SK-N-SH (cell line): ENCODE results near the gene RPF1.

Experiments used
- MXI1 ChIP-seq: IDR thresholded peaks from 2 replicates; pipeline ENCODE4 v1.6.1; 2012; ENCODE audit warnings: mild to moderate bottlenecking, low read depth, low read length, improper control_type of control experiment
- POLR2AphosphoS5 ChIP-seq: IDR thresholded peaks from 2 replicates; pipeline ENCODE4 v1.6.1; 2012; ENCODE audit warnings: low read depth, low read length
- SMC3 ChIP-seq: IDR thresholded peaks from 2 replicates; pipeline ENCODE4 v1.6.1; 2012; ENCODE audit warnings: low read depth, low read length, improper control_type of control experiment
- TF ChIP-seq, protein P1 (sequence below): fragments of 150-350 bp; IDR thresholded peaks from 2 replicates; pipeline ENCODE4 v1.6.1; 2016; ENCODE audit warnings: mild to moderate bottlenecking, low read depth, low read length
- TF ChIP-seq, protein P2 (sequence below): IDR thresholded peaks from 2 replicates; pipeline ENCODE4 v1.6.1; 2012; ENCODE audit warnings: mild to moderate bottlenecking, low read depth, low read length, moderate library complexity
- TF ChIP-seq, protein P3 (sequence below): fragments of 200-600 bp; sonication (generic); IDR thresholded peaks from 2 replicates; pipeline ENCODE4 v1.6.1; 2017; ENCODE audit warnings: antibody characterized with exemption, mild to moderate bottlenecking, moderate library complexity

DNA sequence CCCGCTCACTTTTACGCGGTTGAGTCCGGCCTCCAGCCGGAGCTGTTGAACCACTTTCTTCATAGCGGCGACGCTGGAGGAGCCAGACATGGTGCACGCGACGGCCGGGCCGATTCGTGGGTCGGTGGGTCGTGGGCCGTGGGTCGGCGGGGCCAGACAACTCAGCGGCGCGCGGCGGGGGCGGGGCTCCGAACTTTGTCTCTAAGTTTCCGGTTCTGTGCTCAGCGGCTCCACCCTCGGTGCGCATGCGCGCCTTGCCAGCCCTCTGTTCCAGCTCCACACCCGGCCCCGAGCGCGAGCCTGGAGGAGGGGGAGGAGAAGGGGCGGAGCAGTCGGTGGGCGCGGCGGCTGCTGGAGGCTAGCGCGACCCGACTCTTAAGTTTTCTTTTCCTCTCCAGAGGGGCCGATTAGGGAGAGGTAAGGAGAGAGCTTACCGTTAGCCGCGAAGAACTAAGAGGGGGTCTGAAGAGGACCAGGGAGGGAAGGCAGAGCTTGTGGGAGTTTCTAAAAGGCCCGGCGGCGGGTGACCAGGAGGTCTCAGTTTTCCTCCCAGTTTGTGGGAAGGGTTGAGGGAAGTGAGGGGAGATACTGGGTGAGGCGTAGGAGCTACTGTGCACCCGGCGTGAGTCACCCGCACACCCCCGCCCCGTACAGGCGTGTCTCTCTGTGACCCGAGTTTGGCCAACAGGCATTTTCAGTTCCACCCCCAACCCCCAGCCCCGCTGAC is 27.1 kb downstream of the RPF1 start, which contains the start of the genes GNG5 and SPATA1:
- TF ChIP-seq, protein P1, sequence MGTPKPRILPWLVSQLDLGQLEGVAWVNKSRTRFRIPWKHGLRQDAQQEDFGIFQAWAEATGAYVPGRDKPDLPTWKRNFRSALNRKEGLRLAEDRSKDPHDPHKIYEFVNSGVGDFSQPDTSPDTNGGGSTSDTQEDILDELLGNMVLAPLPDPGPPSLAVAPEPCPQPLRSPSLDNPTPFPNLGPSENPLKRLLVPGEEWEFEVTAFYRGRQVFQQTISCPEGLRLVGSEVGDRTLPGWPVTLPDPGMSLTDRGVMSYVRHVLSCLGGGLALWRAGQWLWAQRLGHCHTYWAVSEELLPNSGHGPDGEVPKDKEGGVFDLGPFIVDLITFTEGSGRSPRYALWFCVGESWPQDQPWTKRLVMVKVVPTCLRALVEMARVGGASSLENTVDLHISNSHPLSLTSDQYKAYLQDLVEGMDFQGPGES, result no peak
- TF ChIP-seq, protein P2, sequence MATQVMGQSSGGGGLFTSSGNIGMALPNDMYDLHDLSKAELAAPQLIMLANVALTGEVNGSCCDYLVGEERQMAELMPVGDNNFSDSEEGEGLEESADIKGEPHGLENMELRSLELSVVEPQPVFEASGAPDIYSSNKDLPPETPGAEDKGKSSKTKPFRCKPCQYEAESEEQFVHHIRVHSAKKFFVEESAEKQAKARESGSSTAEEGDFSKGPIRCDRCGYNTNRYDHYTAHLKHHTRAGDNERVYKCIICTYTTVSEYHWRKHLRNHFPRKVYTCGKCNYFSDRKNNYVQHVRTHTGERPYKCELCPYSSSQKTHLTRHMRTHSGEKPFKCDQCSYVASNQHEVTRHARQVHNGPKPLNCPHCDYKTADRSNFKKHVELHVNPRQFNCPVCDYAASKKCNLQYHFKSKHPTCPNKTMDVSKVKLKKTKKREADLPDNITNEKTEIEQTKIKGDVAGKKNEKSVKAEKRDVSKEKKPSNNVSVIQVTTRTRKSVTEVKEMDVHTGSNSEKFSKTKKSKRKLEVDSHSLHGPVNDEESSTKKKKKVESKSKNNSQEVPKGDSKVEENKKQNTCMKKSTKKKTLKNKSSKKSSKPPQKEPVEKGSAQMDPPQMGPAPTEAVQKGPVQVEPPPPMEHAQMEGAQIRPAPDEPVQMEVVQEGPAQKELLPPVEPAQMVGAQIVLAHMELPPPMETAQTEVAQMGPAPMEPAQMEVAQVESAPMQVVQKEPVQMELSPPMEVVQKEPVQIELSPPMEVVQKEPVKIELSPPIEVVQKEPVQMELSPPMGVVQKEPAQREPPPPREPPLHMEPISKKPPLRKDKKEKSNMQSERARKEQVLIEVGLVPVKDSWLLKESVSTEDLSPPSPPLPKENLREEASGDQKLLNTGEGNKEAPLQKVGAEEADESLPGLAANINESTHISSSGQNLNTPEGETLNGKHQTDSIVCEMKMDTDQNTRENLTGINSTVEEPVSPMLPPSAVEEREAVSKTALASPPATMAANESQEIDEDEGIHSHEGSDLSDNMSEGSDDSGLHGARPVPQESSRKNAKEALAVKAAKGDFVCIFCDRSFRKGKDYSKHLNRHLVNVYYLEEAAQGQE, result no peak
- no peak; the same call in 1 of the 2 replicates for TF ChIP-seq SMC3
- TF ChIP-seq, protein P3, sequence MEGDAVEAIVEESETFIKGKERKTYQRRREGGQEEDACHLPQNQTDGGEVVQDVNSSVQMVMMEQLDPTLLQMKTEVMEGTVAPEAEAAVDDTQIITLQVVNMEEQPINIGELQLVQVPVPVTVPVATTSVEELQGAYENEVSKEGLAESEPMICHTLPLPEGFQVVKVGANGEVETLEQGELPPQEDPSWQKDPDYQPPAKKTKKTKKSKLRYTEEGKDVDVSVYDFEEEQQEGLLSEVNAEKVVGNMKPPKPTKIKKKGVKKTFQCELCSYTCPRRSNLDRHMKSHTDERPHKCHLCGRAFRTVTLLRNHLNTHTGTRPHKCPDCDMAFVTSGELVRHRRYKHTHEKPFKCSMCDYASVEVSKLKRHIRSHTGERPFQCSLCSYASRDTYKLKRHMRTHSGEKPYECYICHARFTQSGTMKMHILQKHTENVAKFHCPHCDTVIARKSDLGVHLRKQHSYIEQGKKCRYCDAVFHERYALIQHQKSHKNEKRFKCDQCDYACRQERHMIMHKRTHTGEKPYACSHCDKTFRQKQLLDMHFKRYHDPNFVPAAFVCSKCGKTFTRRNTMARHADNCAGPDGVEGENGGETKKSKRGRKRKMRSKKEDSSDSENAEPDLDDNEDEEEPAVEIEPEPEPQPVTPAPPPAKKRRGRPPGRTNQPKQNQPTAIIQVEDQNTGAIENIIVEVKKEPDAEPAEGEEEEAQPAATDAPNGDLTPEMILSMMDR, result no peak
- no peak for TF ChIP-seq MXI1
- peak; percentile 79 for TF ChIP-seq POLR2AphosphoS5
